Keratinocyte (primary cell): ENCODE measurements around the gene COMMD6. TPM values are rescaled to one million over a fixed set of nuclear protein-coding genes. Genes with fewer than 3 reads are reported as not detected.

Experiments
- DNase-seq: peaks from one replicate; pipeline ENCODE4 v3.0.0-alpha.2; 2011; ENCODE audit warnings: low read depth, missing footprints, low spot score
- FAIRE-seq: peaks from 2 replicates; lab custom pipeline; 2011; peaks lifted over from hg19 to GRCh38; lab: Jason Lieb, UNC
- H2AFZ ChIP-seq: 2 replicates; pipeline ENCODE4 v1.6.0; 2012; ENCODE audit warnings: low read length, control low read depth, inconsistent platforms; ENCODE audit not compliant: control insufficient read depth
- H3K27ac ChIP-seq: 2 replicates; pipeline ENCODE4 v1.5.1; 2011; ENCODE audit warnings: low read length; ENCODE audit not compliant: control insufficient read depth, insufficient read depth
- H3K27me3 ChIP-seq: 3 replicates; pipeline ENCODE4 v1.6.0; 2011; ENCODE audit warnings: low read length; ENCODE audit not compliant: control insufficient read depth, insufficient read depth; ENCODE audit errors: extremely low read depth
- H3K36me3 ChIP-seq, 2 experiments: 2 replicates in 1 of 2; 3 replicates in 1 of 2; pipeline ENCODE4 v1.5.1; 2011; ENCODE audit warnings: low read length in 2 of 2, mild to moderate bottlenecking in 1 of 2; ENCODE audit not compliant: control insufficient read depth in 2 of 2, insufficient read depth in 2 of 2; ENCODE audit errors: extremely low read depth in 1 of 2
- H3K4me1 ChIP-seq: 3 replicates; pipeline ENCODE4 v1.5.1; 2011; ENCODE audit warnings: low read length; ENCODE audit not compliant: control insufficient read depth, insufficient read depth; ENCODE audit errors: extremely low read depth
- H3K4me2 ChIP-seq: 3 replicates; pipeline ENCODE4 v1.6.0; 2011; ENCODE audit warnings: low read depth, low read length; ENCODE audit not compliant: control insufficient read depth, insufficient read depth; ENCODE audit errors: extremely low read depth
- H3K4me3 ChIP-seq, 3 experiments: fragments of 200-600 bp in 1 of 3; sonication (generic) in 1 of 3; 2 replicates in 2 of 3; 3 replicates in 1 of 3; pipeline ENCODE4 v1.5.1; 2011 to 2016; ENCODE audit warnings: low read length in 3 of 3, mild to moderate bottlenecking in 3 of 3, control low read depth in 2 of 3, inconsistent platforms in 1 of 3, low read depth in 1 of 3, mixed read lengths in 1 of 3, mixed run types in 1 of 3, moderate library complexity in 1 of 3; ENCODE audit not compliant: control insufficient read depth in 2 of 3, insufficient read depth in 2 of 3; ENCODE audit errors: extremely low read depth in 1 of 3
- H3K79me2 ChIP-seq: 2 replicates; pipeline ENCODE4 v1.6.0; 2012; ENCODE audit warnings: low read length; ENCODE audit not compliant: control insufficient read depth, insufficient read depth
- H3K9ac ChIP-seq: 3 replicates; pipeline ENCODE4 v1.6.0; 2011; ENCODE audit warnings: low read length; ENCODE audit not compliant: control insufficient read depth, insufficient read depth; ENCODE audit errors: extremely low read depth
- H3K9me1 ChIP-seq: 3 replicates; pipeline ENCODE4 v1.6.0; 2011; ENCODE audit warnings: low read length; ENCODE audit not compliant: control insufficient read depth, insufficient read depth; ENCODE audit errors: extremely low read depth
- H3K9me3 ChIP-seq: 2 replicates; pipeline ENCODE4 v1.5.1; 2012; ENCODE audit warnings: low read depth, low read length; ENCODE audit not compliant: control insufficient read depth
- H4K20me1 ChIP-seq: 3 replicates; pipeline ENCODE4 v1.6.0; 2011; ENCODE audit warnings: low read length; ENCODE audit not compliant: control insufficient read depth, insufficient read depth; ENCODE audit errors: extremely low read depth
- CTCF ChIP-seq, 3 experiments: IDR thresholded peaks in 1 of 3; conservative IDR thresholded peaks in 1 of 3; optimal IDR thresholded peaks in 1 of 3; 2 replicates in 2 of 3; 3 replicates in 1 of 3; pipeline versions ENCODE3 to v1.5.1; 2011; ENCODE audit warnings: low read length in 3 of 3, mild to moderate bottlenecking in 3 of 3, moderate library complexity in 2 of 3, control low read depth in 1 of 3, inconsistent platforms in 1 of 3; ENCODE audit not compliant: insufficient read depth in 2 of 3; ENCODE audit errors: extremely low read depth in 1 of 3
- EZH2 ChIP-seq: IDR thresholded peaks from one replicate; pipeline ENCODE4 v1.6.1; 2012; ENCODE audit warnings: inconsistent platforms, mild to moderate bottlenecking, low read length, moderate library complexity
- dilution Hi-C: fragments of 300-500 bp; cut with MboI; formaldehyde crosslinking; loops from one replicate; pipeline ENCODE4 v1.7.0; 2020; ENCODE audit warnings: low sequenced_read_pairs; ENCODE audit not compliant: extremely low pct_ligation_motif_present
- polyA plus RNA-seq, 5 experiments: library from polyadenylated mRNA; depleted of rRNA in 3 of 5; stranded (reverse) in 3 of 5; stranded (forward) in 1 of 5; unstranded in 1 of 5; fragments of >200 nt; gene quantifications; 1 replicate in 1 of 5; 2 replicates in 3 of 5; 3 replicates in 1 of 5; pipeline versions ENCODE4 v1.2.1 to v1.2.3, GENCODE V29; 2011 to 2012; ENCODE audit warnings: missing spikeins in 2 of 5, low read depth in 1 of 5, low replicate concordance in 1 of 5

Gene COMMD6
- polyA plus RNA-seq, 1 donor (not counting 4 experiments of a cell fraction or from before 2014, with no cell fraction given) = 403 TPM

- DNase-seq (no peak), FAIRE-seq (no peak)
- H4K20me1 ChIP-seq = no peaks in the 10 kb centered on the region
- H3K27me3 ChIP-seq = no peaks in the 10 kb centered on the region
- H3K9ac ChIP-seq = no peak overlapping the region
- dilution Hi-C loops = no loop called here
- no peaks in the 10 kb centered on the region for H3K79me2 ChIP-seq
- no peak overlapping the region for H3K4me2 ChIP-seq
- no peak overlapping the region for H2AFZ ChIP-seq
- no peak overlapping the region for H3K27ac ChIP-seq
- H3K36me3 ChIP-seq = no peaks in the 10 kb centered on the region
- no peaks in the 10 kb centered on the region for H3K9me1 ChIP-seq
- no peaks in the 10 kb centered on the region for H3K4me1 ChIP-seq
- no peak overlapping the region for H3K4me3 ChIP-seq
- H3K9me3 ChIP-seq = no peaks in the 10 kb centered on the region
- TF ChIP-seq CTCF (optimal IDR thresholded peaks at IDR 0.05 in 1 of 3, IDR thresholded peaks at IDR 0.05 in 1 of 3, conservative IDR thresholded peaks at IDR 0.05 in 1 of 3; ENCODE audit: extremely low read depth in 1 of 3, insufficient read depth in 2 of 3, low read length in 3 of 3) (no peak), EZH2 (no peak)
Measured at GRCh38 chr13:75495938-75496337, 41.7 kb downstream of the COMMD6 start.

- Histone ChIP-seq H3K79me2 (no peaks in the 10 kb centered on the region), H3K9me1 (no peaks in the 10 kb centered on the region), H3K36me3 (no peaks in the 10 kb centered on the region), H3K27ac (no peak overlapping the region), H3K4me1 (peaks cover 3% of the 10 kb centered on the region), H2AFZ (no peak overlapping the region), H3K4me3 (no peak overlapping the region), H3K9ac (no peak overlapping the region), H4K20me1 (no peaks in the 10 kb centered on the region), H3K27me3 (no peaks in the 10 kb centered on the region), H3K4me2 (no peak overlapping the region), H3K9me3 (no peaks in the 10 kb centered on the region)
- TF ChIP-seq EZH2 (no peak), CTCF (optimal IDR thresholded peaks at IDR 0.05 in 1 of 3, IDR thresholded peaks at IDR 0.05 in 1 of 3, conservative IDR thresholded peaks at IDR 0.05 in 1 of 3; ENCODE audit: extremely low read depth in 1 of 3, insufficient read depth in 2 of 3, low read length in 3 of 3) (no peak)
- FAIRE-seq (no peak), DNase-seq (no peak)
- dilution Hi-C loops = no loop called here
Measured at GRCh38 chr13:75494491-75494890, 43.1 kb downstream of the COMMD6 start.
